ENCODE measurements around the gene MRC2. TPM values are rescaled to one million over a fixed set of nuclear protein-coding genes. Genes with fewer than 3 reads are reported as not detected.
"Not testable (repeated sequence)": the region's sequence is repeated elsewhere in the genome, so short reads cannot be mapped to it uniquely, and the experiment has no call there.

Gene MRC2
- 10 to 100 TPM; 10.5 to 11.3 TPM for total RNA-seq

GRCh38 chr17:62627219-62627903, at the start of gene MRC2:
Gene MRC2 (plus strand): TSS chr17:62627670. CDS start chr17:62627803, 133 bp downstream.
- DNase-seq, result peak; percentile 71
- ChIA-PET CTCF (no interaction called here), POLR2A (no interaction called here)
- peak within 1 kb of the TSS; percentile 87 for H3K27ac Mint-ChIP-seq
- peaks cover 26% of the 10 kb centered on the region for H3K4me1 Mint-ChIP-seq
- peaks cover 17% of the 10 kb centered on the region for H3K27me3 Mint-ChIP-seq
- no peaks in the 10 kb centered on the region for H3K36me3 Mint-ChIP-seq (ENCODE audit: low read depth)
- intact Hi-C loops (cut with DNase I, micrococcal nuclease), result no loop called here
- H3K4me3 Mint-ChIP-seq, result peak within 1 kb of the TSS; percentile 80
- peak; percentile 64 for ATAC-seq
- H3K9me3 Mint-ChIP-seq (ENCODE audit: low read depth), result no peaks in the 10 kb centered on the region

DNA sequence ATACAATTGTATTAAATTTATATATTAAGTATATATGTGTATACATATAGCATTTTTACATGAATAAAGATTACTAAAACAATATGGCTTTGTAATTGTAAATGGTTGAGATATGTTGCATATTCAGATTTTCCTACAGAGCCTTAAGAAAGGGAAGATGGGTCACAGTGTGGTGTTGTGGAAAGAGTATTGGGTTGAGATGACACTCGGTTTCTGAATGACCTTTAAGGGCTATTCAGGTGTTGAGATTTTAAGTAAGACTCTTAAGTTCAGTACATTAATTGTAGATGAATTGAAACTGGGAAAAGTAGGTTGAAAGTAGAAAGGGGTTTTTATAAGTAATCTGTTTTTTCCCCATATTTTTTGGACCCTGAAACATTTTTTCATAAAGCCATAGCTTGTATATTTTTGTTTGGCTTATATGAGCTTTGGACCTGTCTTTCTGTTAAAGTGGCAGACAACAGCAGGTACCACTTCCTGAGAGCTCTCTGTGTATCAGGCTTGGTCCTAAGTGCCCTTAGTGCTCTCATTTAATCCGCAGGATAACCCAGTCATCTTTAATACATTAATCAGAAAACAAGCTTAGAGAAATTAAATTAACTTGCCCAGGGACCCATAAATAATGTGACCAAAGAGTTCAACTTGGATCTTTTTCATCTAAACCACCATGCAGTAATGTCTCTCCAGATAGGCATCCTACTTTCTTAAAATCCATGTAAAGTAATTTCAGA, 48.5 kb upstream of the MRC2 start:
- H3K4me3 Mint-ChIP-seq, result no peak overlapping the region
- DNase-seq (no peak), ATAC-seq (peak; percentile 42)
- peaks cover 24% of the 10 kb centered on the region for H3K4me1 Mint-ChIP-seq
- CTCF ChIA-PET, result interaction anchor here (0.5 to 0.7 kb wide), 2 partner anchors 13 to 26 kb away, joined by 3 to 4 read pairs; no protein-coding TSS in a partner anchor
- no peak overlapping the region for H3K27ac Mint-ChIP-seq
- POLR2A ChIA-PET, result no interaction called here
- peaks cover 31% of the 10 kb centered on the region for H3K36me3 Mint-ChIP-seq (ENCODE audit: low read depth)
- H3K27me3 Mint-ChIP-seq, result no peaks in the 10 kb centered on the region
- intact Hi-C loops (cut with DNase I, micrococcal nuclease), result no loop called here
- no peaks in the 10 kb centered on the region for H3K9me3 Mint-ChIP-seq (ENCODE audit: low read depth)

GRCh38 chr17:62580947-62581346, 46.5 kb upstream of the MRC2 start:
- intact Hi-C loops (cut with DNase I, micrococcal nuclease), result no loop called here

DNA sequence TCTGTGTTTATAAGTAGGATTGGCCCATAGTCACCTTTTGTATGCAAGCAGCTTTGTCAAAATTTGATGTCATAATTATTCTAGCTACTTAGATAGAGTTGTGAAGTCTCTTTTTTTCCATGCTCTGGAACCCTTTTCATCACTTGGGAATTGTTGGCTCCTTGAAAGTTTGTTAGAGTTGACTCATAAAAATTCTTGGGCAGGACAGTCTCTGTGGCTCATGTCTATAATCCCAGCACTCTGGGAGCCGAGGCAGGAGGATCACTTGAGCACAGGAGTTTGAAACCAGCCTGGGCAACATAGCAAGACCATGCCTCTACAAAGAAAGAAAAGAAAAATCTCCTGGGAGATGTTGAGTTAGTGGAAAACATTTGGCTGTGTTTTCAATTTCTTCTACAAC, 45.7 kb upstream of the MRC2 start:
- peaks cover 21% of the 10 kb centered on the region for H3K4me1 Mint-ChIP-seq
- peaks cover 25% of the 10 kb centered on the region for H3K36me3 Mint-ChIP-seq (ENCODE audit: low read depth)
- POLR2A ChIA-PET, result no interaction called here
- no peaks in the 10 kb centered on the region for H3K9me3 Mint-ChIP-seq (ENCODE audit: low read depth)
- ATAC-seq, result no peak
- CTCF ChIA-PET, result interaction anchor here (0.5 kb wide), 1 partner anchor 160 kb away, joined by 3 read pairs; no protein-coding TSS in a partner anchor
- H3K4me3 Mint-ChIP-seq, result no peak overlapping the region
- no peak for DNase-seq
- no peak overlapping the region for H3K27ac Mint-ChIP-seq
- no peaks in the 10 kb centered on the region for H3K27me3 Mint-ChIP-seq
- intact Hi-C loops (cut with DNase I, micrococcal nuclease), result no loop called here

More at GRCh38 chr17:62580947-62581346, 46.5 kb upstream of the MRC2 start:
- CTCF ChIA-PET, result interaction anchor here (0.7 to 1.8 kb wide), 2 partner anchors 28 to 823 kb away, joined by 6 to 7 read pairs; no protein-coding TSS in a partner anchor
- H3K27me3 Mint-ChIP-seq, result no peaks in the 10 kb centered on the region
- no peak for DNase-seq
- H3K36me3 Mint-ChIP-seq (ENCODE audit: low read depth), result peaks cover 29% of the 10 kb centered on the region
- no peak overlapping the region for H3K4me3 Mint-ChIP-seq
- H3K4me1 Mint-ChIP-seq, result peaks cover 24% of the 10 kb centered on the region
- H3K27ac Mint-ChIP-seq, result no peak overlapping the region
- POLR2A ChIA-PET, result no interaction called here
- H3K9me3 Mint-ChIP-seq (ENCODE audit: low read depth), result no peaks in the 10 kb centered on the region
- no peak for ATAC-seq

- ChIA-PET CTCF (no interaction called here), POLR2A (no interaction called here)
- intact Hi-C loops (cut with DNase I, micrococcal nuclease), result no loop called here
- Mint-ChIP-seq H3K9me3 (ENCODE audit: low read depth) (no peaks in the 10 kb centered on the region), H3K27ac (no peak overlapping the region), H3K27me3 (no peaks in the 10 kb centered on the region), H3K4me1 (peaks cover 4% of the 10 kb centered on the region), H3K4me3 (no peak overlapping the region), H3K36me3 (ENCODE audit: low read depth) (peaks cover 28% of the 10 kb centered on the region)
- ATAC-seq, result no peak
- no peak for DNase-seq
Measured at GRCh38 chr17:62587554-62587953, 39.9 kb upstream of the MRC2 start.

GRCh38 chr17:62588109-62588508, 39.4 kb upstream of the MRC2 start:
- ATAC-seq (no peak), DNase-seq (no peak)
- Mint-ChIP-seq H3K27ac (no peak overlapping the region), H3K4me3 (no peak overlapping the region), H3K36me3 (ENCODE audit: low read depth) (peaks cover 27% of the 10 kb centered on the region), H3K9me3 (ENCODE audit: low read depth) (no peaks in the 10 kb centered on the region), H3K4me1 (no peaks in the 10 kb centered on the region), H3K27me3 (no peaks in the 10 kb centered on the region)
- ChIA-PET CTCF (no interaction called here), POLR2A (no interaction called here)
- intact Hi-C loops (cut with DNase I, micrococcal nuclease), result no loop called here

GRCh38 chr17:62591333-62591732, 36.1 kb upstream of the MRC2 start:
- H3K4me1 Mint-ChIP-seq, result no peaks in the 10 kb centered on the region
- intact Hi-C loops (cut with DNase I, micrococcal nuclease), result no loop called here
- CTCF ChIA-PET, result interaction anchor here (0.6 to 1.1 kb wide), 2 partner anchors 12 to 20 kb away, joined by 3 to 4 read pairs; no protein-coding TSS in a partner anchor
- peaks cover 35% of the 10 kb centered on the region for H3K36me3 Mint-ChIP-seq (ENCODE audit: low read depth)
- H3K27me3 Mint-ChIP-seq, result no peaks in the 10 kb centered on the region
- DNase-seq (no peak), ATAC-seq (no peak)
- POLR2A ChIA-PET, result no interaction called here
- no peak overlapping the region for H3K4me3 Mint-ChIP-seq
- no peak overlapping the region for H3K27ac Mint-ChIP-seq
- H3K9me3 Mint-ChIP-seq (ENCODE audit: low read depth), result no peaks in the 10 kb centered on the region

DNA sequence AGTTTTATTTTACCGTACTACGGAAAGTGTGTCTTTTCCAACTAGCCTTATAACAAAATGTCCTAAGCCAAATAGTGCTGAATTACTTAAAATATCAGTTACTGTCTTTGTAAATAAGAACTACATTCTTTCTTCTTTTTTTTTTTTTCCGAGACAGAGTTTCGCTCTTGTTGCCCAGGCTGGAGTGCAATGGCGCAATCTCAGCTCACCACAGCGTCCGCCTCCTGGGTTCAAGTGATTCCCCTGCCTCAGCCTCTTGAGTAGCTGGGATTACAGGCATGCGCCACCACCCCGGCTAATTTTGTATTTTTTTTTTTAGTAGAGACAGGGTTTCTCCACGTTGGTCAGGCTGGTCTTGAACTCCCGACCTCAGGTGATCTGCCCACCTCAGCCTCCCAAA, 35.6 kb upstream of the MRC2 start:
- POLR2A ChIA-PET; H3K27ac Mint-ChIP-seq; intact Hi-C loops (cut with DNase I, micrococcal nuclease); ATAC-seq; DNase-seq; H3K27me3 Mint-ChIP-seq; H3K4me3 Mint-ChIP-seq; H3K9me3 Mint-ChIP-seq (ENCODE audit: low read depth); H3K4me1 Mint-ChIP-seq: not testable (repeated sequence)
- CTCF ChIA-PET, result interaction anchor here (0.6 to 1.1 kb wide), 2 partner anchors 12 to 19 kb away, joined by 3 to 4 read pairs; no protein-coding TSS in a partner anchor
- peaks cover 39% of the 10 kb centered on the region for H3K36me3 Mint-ChIP-seq (ENCODE audit: low read depth)

GRCh38 chr17:62592341-62593099, 35.0 kb upstream of the MRC2 start:
- DNase-seq, result no peak
- CTCF ChIA-PET, result interaction anchor here (0.6 to 1.1 kb wide), 4 partner anchors 11 to 626 kb away, joined by 3 to 6 read pairs (median 3); no protein-coding TSS in a partner anchor

DNA sequence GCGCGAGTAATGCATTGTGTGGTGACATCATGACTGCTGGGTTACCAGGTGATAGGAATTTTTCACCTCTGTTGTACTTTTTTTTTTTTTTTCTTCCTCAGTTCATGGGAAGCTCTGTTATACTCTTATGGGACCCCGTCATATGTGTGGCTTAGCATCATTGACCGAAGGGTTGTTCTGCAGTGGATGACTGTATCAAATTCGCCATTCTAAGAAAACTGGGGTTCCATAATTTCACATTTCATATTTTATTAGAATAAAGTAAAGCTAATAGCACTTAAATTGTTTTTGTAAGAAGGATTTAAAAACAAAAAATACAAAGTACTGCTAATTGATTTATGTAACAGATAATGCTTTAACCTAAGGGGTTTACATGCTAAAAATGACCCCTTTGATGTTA, 32.0 kb upstream of the MRC2 start:
- Mint-ChIP-seq H3K4me1 (no peaks in the 10 kb centered on the region), H3K4me3 (no peak overlapping the region), H3K27me3 (no peaks in the 10 kb centered on the region), H3K27ac (no peak overlapping the region), H3K9me3 (ENCODE audit: low read depth) (no peaks in the 10 kb centered on the region), H3K36me3 (ENCODE audit: low read depth) (peaks cover 40% of the 10 kb centered on the region)
- ChIA-PET CTCF (interaction anchor here (0.6 to 1.6 kb wide), 2 partner anchors 13 to 15 kb away, joined by 3 to 6 read pairs; no protein-coding TSS in a partner anchor), POLR2A (no interaction called here)
- ATAC-seq, result no peak
- DNase-seq, result no peak
- intact Hi-C loops (cut with DNase I, micrococcal nuclease), result no loop called here

More at GRCh38 chr17:62592341-62593099, 35.0 kb upstream of the MRC2 start:
- no peaks in the 10 kb centered on the region for H3K27me3 Mint-ChIP-seq
- intact Hi-C loops (cut with DNase I, micrococcal nuclease), result no loop called here
- peaks cover 39% of the 10 kb centered on the region for H3K36me3 Mint-ChIP-seq (ENCODE audit: low read depth)
- H3K27ac Mint-ChIP-seq, result no peak overlapping the region
- H3K4me1 Mint-ChIP-seq, result no peaks in the 10 kb centered on the region
- H3K4me3 Mint-ChIP-seq, result no peak overlapping the region
- ATAC-seq, result no peak
- no peaks in the 10 kb centered on the region for H3K9me3 Mint-ChIP-seq (ENCODE audit: low read depth)
- POLR2A ChIA-PET, result no interaction called here

DNA sequence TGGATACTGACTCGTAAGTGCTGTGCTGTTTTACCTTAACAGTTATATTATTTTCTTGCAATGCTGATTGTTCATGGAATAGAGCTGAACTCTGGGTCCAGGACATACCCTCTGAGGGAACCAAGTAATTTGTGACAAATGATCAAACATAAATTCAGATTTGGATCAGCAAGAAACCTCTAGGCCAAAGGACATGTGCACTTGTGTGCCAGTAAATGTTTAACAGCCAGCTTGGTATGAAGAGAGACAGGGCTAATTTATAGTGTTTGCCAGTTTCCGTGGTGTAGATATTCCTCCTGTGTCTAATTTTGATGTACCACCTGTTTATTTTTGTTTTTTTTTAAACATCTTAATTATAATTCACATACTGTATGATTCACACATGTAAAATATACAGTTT, 30.8 kb upstream of the MRC2 start:
- Mint-ChIP-seq H3K36me3 (ENCODE audit: low read depth) (peaks cover 45% of the 10 kb centered on the region), H3K27me3 (no peaks in the 10 kb centered on the region), H3K4me1 (peaks cover 4% of the 10 kb centered on the region), H3K9me3 (ENCODE audit: low read depth) (no peaks in the 10 kb centered on the region), H3K27ac (no peak overlapping the region), H3K4me3 (no peak overlapping the region)
- intact Hi-C loops (cut with DNase I, micrococcal nuclease), result no loop called here
- POLR2A ChIA-PET, result interaction anchor here (0.6 kb wide), 1 partner anchor 34 kb away, joined by 4 read pairs; no protein-coding TSS in a partner anchor
- CTCF ChIA-PET, result no interaction called here
- no peak for DNase-seq
- ATAC-seq, result no peak
